Measurements from ENCODE around the gene ST3GAL3. TPM values are rescaled to one million over a fixed set of nuclear protein-coding genes. Genes with fewer than 3 reads are reported as not detected.

The ST3GAL3 gene
- total RNA-seq, 6 experiments from 2014 or later, result 6.4 to 14.2 (median 12.0) TPM

DNA sequence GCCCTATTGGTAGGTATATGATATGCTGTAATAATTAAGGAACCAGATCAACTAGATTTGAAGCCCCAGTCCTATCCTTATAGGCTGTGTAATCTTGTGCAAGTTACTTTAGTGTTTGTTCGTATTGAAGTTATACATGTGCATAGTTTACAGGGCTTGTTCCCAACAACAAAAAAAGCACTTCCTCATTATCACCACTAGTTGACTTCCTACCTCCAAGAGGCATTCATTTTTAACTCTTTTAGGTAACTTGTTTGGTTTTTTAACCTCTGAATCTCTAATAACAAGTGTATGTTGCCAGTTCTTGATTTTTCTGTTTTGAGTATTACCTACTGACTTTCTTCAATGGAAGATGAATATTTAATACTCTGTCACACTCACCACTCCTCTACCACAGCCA is 71.9 kb downstream of the ST3GAL3 start:
- intact Hi-C loops (cut with DNase I), result no loop called here

DNA sequence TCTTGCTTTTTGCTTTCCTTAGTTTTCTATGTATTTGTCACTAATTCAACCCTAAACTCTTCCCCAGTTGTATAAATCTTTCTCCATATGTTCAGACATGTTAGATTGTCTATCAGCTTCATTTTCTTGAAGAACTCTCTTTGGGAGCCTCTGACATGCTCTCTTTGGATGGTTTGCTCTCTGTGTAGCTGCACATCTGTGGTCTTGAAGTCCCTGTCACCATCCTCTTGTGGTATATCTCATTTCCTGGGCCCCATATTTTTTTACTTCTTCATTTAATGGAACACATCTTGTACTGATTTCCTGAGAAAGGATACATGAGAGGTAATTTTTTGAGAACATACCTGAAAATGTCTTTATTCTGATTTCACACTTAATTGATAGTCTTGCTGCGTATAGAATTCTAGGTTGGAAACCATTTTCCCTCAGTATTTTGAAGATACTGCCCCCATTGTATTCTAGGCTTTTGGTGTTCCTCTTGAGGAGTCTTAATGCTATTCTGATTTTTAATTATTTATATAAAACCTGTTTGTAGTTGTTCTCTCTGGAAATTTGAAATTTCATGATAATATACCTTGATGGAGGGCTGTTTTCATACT is 72.6 kb downstream of the ST3GAL3 start:
- intact Hi-C loops (cut with DNase I), result no loop called here
- TF ChIP-seq, protein P1, sequence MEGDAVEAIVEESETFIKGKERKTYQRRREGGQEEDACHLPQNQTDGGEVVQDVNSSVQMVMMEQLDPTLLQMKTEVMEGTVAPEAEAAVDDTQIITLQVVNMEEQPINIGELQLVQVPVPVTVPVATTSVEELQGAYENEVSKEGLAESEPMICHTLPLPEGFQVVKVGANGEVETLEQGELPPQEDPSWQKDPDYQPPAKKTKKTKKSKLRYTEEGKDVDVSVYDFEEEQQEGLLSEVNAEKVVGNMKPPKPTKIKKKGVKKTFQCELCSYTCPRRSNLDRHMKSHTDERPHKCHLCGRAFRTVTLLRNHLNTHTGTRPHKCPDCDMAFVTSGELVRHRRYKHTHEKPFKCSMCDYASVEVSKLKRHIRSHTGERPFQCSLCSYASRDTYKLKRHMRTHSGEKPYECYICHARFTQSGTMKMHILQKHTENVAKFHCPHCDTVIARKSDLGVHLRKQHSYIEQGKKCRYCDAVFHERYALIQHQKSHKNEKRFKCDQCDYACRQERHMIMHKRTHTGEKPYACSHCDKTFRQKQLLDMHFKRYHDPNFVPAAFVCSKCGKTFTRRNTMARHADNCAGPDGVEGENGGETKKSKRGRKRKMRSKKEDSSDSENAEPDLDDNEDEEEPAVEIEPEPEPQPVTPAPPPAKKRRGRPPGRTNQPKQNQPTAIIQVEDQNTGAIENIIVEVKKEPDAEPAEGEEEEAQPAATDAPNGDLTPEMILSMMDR (IDR thresholded peaks at IDR 0.05), result no peak
- no peak for TF ChIP-seq POLR2A (IDR thresholded peaks at IDR 0.05)

More for the DNA sequence above, 71.9 kb downstream of the ST3GAL3 start:
- TF ChIP-seq, protein P1 (IDR thresholded peaks at IDR 0.05), result no peak
- TF ChIP-seq POLR2A (IDR thresholded peaks at IDR 0.05), result no peak
- Histone ChIP-seq H3K27me3 (no peaks in the 10 kb centered on the region), H3K27ac (no peak overlapping the region), H3K4me1 (no peaks in the 10 kb centered on the region), H3K4me3 (no peak overlapping the region), H3K9me3 (no peaks in the 10 kb centered on the region), H3K36me3 (no peaks in the 10 kb centered on the region)
- WGBS (ENCODE audit: insufficient coverage, low coverage, low lambda C conversion rate, missing lambda C conversion rate), result 100% methylated on average over 1 of the region's 1 CpG
- DNase-seq (no peak), ATAC-seq (no peak)

DNA sequence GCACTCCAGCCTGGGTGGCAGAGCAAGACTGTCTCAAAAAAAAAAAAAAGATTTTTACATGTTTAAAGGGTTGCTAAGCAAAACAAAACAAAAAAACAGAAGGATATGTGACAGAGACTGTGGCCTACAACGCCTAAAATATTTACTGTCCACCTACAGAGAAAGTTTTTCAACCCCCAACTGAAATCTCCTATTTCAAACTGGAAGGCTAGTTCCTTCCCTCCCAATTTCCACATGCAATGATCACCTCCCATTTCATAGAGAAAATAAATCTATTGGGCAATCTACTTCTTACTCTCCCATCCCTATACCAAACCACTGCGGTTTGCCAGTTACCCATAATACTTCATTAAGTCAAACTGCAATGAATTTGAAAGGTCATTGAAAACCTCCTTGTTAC is 74.2 kb downstream of the ST3GAL3 start:
- 73% methylated on average over 2 of the region's 2 CpGs for WGBS (ENCODE audit: insufficient coverage, low coverage, low lambda C conversion rate, missing lambda C conversion rate)
- Histone ChIP-seq H3K4me3 (no peak overlapping the region), H3K4me1 (no peaks in the 10 kb centered on the region), H3K27me3 (no peaks in the 10 kb centered on the region), H3K9me3 (no peaks in the 10 kb centered on the region), H3K27ac (no peak overlapping the region), H3K36me3 (no peaks in the 10 kb centered on the region)
- DNase-seq (no peak), ATAC-seq (no peak)
- TF ChIP-seq, protein P1 (IDR thresholded peaks at IDR 0.05), result no peak
- no peak for TF ChIP-seq POLR2A (IDR thresholded peaks at IDR 0.05)
- intact Hi-C loops (cut with DNase I), result no loop called here

More for the DNA sequence above, 72.6 kb downstream of the ST3GAL3 start:
- Histone ChIP-seq H3K36me3 (no peaks in the 10 kb centered on the region), H3K27ac (no peak overlapping the region), H3K27me3 (no peaks in the 10 kb centered on the region), H3K9me3 (no peaks in the 10 kb centered on the region), H3K4me1 (no peaks in the 10 kb centered on the region), H3K4me3 (no peak overlapping the region)
- WGBS (ENCODE audit: insufficient coverage, low coverage, low lambda C conversion rate, missing lambda C conversion rate), result 82% methylated on average over 1 of the region's 1 CpG
- no peak for DNase-seq
- ATAC-seq, result no peak

DNA sequence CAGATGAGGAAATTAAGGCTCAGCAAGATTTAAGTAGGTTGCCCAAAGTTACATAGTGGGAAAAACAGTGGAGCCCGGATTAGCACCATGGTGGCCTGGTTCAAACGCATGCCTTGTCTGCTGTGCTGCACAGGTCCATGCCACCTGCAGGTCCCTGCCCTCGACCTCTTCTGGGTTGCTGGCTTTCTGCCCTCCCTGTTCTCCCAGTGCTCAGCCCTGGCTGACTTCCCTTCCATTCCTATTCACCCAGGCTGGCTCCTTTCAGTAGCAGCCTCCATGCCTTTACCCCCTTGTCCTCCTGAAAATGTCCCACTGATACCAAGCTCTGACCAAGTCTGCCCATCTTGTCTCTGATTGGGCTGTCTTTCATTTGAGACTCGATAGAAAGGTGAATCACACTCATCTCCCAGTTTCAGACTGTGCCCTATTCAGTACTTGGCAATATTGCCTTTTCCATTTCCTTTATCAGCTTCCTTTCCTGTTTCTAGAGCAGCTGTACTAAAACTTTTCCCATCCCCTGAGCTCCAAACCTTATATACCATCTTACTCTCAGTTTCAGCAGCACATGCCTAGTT is 75.8 kb downstream of the ST3GAL3 start:
- no peak for TF ChIP-seq POLR2A (IDR thresholded peaks at IDR 0.05)
- TF ChIP-seq, protein P1 (IDR thresholded peaks at IDR 0.05), result no peak
- Histone ChIP-seq H3K36me3 (no peaks in the 10 kb centered on the region), H3K9me3 (no peaks in the 10 kb centered on the region), H3K27ac (no peak overlapping the region), H3K4me1 (no peaks in the 10 kb centered on the region), H3K4me3 (no peak overlapping the region), H3K27me3 (no peaks in the 10 kb centered on the region)
- DNase-seq, result no peak
- intact Hi-C loops (cut with DNase I), result no loop called here
- peak in 2 of 4 donors; percentile 22 to 39 for ATAC-seq
- WGBS (ENCODE audit: insufficient coverage, low coverage, low lambda C conversion rate, missing lambda C conversion rate), result 61% methylated on average over 2 of the region's 4 CpGs

Measured in right lobe of liver (tissue), 6 donors.